Measurements from ENCODE around the gene NUDT16L1.

The NUDT16L1 gene

DNA sequence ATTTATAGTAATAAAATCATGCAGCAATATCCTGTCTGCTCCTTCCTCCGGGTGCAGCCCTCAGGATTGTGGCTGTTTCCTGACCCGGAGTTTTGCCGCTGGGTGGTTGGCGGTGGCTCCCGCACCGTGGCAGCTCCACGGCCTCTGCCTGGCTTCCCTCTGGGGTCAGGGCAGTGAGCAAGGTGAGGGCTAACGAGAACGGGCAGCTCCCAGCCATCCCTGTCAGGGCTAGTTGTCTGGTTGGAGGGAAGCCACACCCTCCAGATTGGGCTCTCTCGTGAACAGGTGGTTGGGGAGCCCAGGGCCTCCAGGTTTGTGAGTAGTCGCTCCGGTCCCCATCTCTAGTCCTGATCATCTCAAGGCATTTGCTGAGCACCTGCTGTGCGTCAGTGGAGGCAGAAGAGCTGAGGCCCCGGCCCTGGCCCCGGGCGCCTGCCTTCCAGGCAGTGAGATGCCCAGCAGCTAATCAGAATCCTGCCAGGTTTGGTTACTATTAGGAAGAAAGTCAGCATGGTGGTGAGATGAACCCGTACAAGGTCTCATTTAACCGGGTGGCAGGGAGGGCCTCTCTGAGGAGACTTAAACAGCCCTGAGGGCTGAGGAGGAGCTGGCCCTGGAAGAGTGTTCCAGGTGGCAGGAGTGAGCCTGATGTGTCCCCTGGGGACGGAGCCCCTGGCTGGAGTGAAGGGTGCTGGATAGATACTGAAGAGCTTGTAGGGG is 2.3 kb upstream of the NUDT16L1 start:
- TF ChIP-seq, protein P1, sequence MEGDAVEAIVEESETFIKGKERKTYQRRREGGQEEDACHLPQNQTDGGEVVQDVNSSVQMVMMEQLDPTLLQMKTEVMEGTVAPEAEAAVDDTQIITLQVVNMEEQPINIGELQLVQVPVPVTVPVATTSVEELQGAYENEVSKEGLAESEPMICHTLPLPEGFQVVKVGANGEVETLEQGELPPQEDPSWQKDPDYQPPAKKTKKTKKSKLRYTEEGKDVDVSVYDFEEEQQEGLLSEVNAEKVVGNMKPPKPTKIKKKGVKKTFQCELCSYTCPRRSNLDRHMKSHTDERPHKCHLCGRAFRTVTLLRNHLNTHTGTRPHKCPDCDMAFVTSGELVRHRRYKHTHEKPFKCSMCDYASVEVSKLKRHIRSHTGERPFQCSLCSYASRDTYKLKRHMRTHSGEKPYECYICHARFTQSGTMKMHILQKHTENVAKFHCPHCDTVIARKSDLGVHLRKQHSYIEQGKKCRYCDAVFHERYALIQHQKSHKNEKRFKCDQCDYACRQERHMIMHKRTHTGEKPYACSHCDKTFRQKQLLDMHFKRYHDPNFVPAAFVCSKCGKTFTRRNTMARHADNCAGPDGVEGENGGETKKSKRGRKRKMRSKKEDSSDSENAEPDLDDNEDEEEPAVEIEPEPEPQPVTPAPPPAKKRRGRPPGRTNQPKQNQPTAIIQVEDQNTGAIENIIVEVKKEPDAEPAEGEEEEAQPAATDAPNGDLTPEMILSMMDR (IDR thresholded peaks at IDR 0.05) = no peak

DNA sequence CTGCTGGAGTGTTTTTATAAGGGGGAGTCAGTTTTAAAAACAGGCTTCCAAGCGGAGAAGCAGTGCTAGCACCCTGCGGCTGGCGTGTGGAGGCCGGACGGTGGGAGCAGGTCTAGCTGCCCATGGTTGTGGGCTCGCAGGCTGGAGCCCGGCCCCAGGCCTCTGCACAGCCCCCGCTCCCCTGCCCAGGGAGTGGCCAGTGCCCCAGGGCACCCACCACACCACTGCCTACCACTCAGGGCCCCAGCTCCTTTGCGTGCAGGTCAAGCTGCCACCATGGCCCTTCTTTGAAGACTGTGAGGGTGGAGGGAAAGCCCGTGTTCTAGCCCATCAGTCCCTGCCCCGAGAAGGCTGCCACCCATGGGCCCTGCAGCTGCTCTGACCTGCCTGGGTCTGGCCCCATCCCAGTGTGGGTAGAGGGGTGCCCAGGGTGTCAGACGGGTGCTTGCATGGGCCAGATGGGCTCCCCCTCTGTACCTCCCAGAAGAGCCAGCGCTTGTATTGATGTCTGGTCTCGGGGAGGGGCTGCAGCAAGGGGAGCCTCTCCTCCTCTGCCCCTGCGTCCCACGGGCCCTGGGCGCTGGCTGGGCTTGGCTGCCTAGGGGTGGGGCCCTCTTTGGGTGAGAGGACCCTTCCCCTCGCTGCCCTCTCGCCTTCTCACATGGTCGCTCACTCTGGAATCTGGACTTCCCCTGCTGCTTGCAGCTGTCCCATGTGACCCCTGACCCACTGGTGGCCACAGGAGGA is 1.5 kb upstream of the NUDT16L1 start:
- TF ChIP-seq, protein P1 (IDR thresholded peaks at IDR 0.05) = no peak

DNA sequence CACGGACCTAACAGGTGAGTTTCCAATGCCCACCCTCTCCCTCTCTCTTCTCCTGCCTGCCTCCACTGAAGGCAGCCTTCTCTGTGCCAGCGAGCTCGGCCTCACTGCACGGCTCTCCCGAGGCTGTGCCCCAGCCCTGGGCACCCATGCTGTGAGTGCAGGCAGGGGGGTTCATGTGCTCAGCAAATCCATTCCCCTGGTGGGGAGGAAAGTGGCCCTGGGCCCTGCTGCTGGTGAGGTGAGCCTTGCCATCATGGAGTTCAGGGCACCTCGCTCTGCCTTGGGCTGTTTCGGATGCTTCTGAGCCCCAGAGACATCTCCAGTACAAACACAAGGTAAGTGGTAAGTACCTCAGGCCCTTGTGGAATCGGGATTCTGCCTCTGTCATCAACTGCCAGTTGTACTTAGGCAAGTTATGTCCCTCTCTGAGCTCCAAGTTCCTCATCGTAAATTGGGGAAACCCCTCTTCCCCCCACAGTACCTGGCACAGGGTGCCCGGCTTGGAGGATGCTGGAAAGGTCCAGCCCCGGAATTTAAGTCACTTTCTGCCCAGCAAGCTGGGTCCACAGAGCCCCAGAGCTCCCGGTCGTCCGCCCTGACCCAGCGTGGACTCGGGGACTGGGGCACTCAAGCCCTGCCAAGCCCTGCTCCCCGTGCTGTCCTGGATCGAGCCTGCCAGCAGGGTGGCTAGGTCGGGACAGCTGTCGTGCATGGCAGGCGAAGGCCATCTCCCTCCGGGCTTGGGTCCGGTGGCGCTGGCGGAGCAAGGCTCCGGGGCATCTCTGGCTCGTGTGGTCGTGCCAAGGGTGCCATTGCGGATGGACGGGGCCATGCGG is 684 bp upstream of the NUDT16L1 start:
- TF ChIP-seq, protein P1 (IDR thresholded peaks at IDR 0.05) = no peak

DNA sequence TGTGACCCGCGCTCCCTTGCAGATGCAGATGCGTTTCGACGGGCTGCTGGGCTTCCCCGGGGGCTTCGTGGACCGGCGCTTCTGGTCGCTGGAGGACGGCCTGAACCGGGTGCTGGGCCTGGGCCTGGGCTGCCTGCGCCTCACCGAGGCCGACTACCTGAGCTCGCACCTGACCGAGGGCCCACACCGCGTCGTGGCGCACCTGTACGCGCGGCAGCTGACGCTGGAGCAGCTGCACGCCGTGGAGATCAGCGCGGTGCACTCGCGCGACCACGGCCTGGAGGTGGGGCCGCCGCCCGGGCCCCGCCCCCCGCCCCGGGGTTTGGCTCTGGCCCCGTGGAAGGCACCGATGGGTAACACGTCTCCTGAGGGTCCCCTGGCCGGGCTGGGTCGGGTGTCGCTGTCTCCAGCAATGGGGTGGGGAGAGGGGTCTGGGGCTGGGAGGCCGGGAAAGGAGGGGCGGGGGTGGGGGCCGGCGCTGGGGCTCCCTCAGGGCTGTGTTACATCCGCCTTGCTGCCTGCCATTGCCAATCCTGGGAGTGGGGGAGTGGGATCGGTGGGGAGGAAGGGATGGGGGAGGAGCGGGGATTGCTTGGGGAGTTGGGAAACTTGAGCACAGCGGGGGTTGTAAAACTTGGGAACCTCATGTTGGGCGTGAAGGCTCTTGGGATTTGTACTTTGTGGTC is 737 bp downstream of the NUDT16L1 start:
- TF ChIP-seq, protein P1 (IDR thresholded peaks at IDR 0.05) = no peak

DNA sequence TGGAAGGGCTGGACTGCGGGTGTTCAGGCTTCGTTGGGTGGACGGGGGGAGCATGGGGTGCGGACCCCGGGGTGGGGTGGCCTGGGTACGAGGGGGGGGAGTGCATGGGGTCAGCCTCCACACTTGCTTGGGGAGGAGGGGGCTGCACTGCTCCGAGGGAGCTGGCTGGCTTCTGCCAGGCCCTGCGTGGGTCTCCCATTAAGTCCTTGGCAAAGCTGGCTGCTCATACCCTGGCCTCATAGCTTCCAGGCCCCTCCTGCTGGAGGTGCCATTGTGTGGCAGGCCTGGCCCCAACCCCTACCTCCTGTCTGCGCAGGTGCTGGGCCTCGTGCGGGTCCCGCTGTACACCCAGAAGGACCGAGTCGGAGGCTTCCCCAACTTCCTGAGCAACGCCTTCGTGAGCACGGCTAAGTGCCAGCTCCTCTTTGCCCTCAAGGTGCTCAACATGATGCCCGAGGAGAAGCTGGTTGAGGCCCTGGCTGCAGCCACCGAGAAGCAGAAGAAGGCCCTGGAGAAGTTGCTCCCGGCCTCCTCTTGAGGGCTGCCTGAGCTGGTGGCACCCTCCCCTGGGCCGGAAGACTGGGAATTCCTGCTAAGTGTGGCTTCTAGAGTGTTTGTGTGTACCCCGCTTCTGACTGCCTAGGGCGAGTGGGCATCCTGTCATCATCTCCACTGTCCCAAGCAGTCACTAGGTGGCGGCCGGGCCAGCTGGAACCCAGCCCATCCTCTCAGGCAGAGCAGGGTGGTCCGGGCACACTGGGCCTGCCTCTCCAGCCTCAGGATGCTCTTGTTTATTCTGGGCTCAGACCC is 1.5 kb downstream of the NUDT16L1 start:
- TF ChIP-seq, protein P1 (IDR thresholded peaks at IDR 0.05) = no peak

DNA sequence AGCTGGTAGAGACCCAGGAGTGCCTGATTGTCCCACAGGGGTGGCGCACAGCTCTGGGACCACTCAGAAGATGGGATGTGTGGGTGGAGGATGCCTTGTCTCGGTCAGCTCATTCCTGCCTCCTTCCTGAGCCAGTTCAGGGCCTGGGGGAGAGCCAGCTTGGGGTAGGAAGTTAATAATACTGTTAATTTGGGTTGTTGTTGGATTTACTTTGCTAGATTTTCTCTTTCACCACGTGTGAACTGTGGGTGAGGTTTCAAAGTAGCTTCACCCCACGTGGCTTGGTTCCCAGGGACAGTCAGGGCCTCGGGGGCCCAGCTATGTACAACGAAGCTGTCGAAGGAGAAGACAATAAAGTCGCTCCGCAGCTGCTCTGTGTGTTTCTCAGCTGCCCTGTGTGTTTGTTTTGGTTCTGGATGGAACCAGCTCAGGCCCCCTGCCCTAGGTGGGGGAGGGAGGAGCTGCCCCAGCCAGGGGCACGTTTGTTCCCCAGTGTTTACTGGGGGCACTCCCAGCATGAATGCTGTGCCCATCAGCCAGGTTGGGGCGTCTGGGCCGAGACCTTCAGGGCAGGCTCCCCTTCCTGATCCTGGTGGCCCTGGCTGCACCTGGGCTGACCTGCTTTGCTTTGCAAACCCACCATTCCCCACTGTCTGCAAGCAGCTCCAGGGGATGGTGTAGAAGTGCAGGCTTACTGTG is 2.3 kb downstream of the NUDT16L1 start:
- TF ChIP-seq, protein P1 (IDR thresholded peaks at IDR 0.05) = no peak

All from LNCAP (cell line).